Right hindlimb (tissue), 1 donor: Measurements from ENCODE around the gene PTPRK.
"Not testable (repeated sequence)": the region's sequence is repeated elsewhere in the genome, so short reads cannot be mapped to it uniquely, and the experiment has no call there.

Experiments
- DNase-seq: peaks from one replicate; pipeline ENCODE4 v3.0.0-alpha.2; 2018

Gene PTPRK

GRCh38 chr6:127978185-127978584 lies 542.2 kb downstream of the PTPRK start:
- DNase-seq: not testable (repeated sequence)

- DNase-seq: no peak
Measured at GRCh38 chr6:127976796-127977195, 543.6 kb downstream of the PTPRK start.

- DNase-seq: no peak
Measured at GRCh38 chr6:127976111-127976510, 544.3 kb downstream of the PTPRK start.

GRCh38 chr6:127972815-127973214 lies 547.6 kb downstream of the PTPRK start:
- DNase-seq: no peak

GRCh38 chr6:127971945-127972391 lies 548.4 kb downstream of the PTPRK start:
- no peak for DNase-seq

GRCh38 chr6:127971386-127971785 lies 549.0 kb downstream of the PTPRK start:
- no peak for DNase-seq

- no peak for DNase-seq
Measured at GRCh38 chr6:127969701-127970100, 550.7 kb downstream of the PTPRK start.

GRCh38 chr6:127968394-127968793 lies 552.0 kb downstream of the PTPRK start:
- DNase-seq: no peak

- DNase-seq: no peak
Measured at GRCh38 chr6:127967708-127968107, 552.7 kb downstream of the PTPRK start.

GRCh38 chr6:127966616-127967015 lies 553.8 kb downstream of the PTPRK start:
- DNase-seq: no peak

GRCh38 chr6:127963495-127963894 lies 556.9 kb downstream of the PTPRK start:
- no peak for DNase-seq

GRCh38 chr6:127959869-127960268 lies 560.5 kb downstream of the PTPRK start:
- DNase-seq: no peak

GRCh38 chr6:127956956-127957355 lies 563.4 kb downstream of the PTPRK start:
- peak; percentile 41 for DNase-seq

GRCh38 chr6:127956260-127956888 lies 564.0 kb downstream of the PTPRK start:
- DNase-seq: no peak

- DNase-seq: no peak
Measured at GRCh38 chr6:127954082-127954481, 566.3 kb downstream of the PTPRK start.

- no peak for DNase-seq
Measured at GRCh38 chr6:127952831-127953230, 567.6 kb downstream of the PTPRK start.

GRCh38 chr6:127952176-127952575 lies 568.2 kb downstream of the PTPRK start:
- no peak for DNase-seq

- DNase-seq: no peak
Measured at GRCh38 chr6:127951172-127951917, 569.1 kb downstream of the PTPRK start.

- no peak for DNase-seq
Measured at GRCh38 chr6:127950566-127951145, 569.7 kb downstream of the PTPRK start.

GRCh38 chr6:127949251-127949650 lies 571.1 kb downstream of the PTPRK start:
- no peak for DNase-seq

GRCh38 chr6:127946388-127946787 lies 574.0 kb downstream of the PTPRK start:
- DNase-seq: no peak

- no peak for DNase-seq
Measured at GRCh38 chr6:127945434-127946097, 574.8 kb downstream of the PTPRK start.

GRCh38 chr6:127941228-127941627 lies 579.2 kb downstream of the PTPRK start:
- no peak for DNase-seq
